Measurements from ENCODE around the gene ELF4. TPM values are rescaled to one million over a fixed set of nuclear protein-coding genes. Genes with fewer than 3 reads are reported as not detected.

Gene ELF4
- total and polyA plus RNA-seq, 10 of the 15 experiments (the other 5 are each of a cell fraction or from before 2014, with no cell fraction given): 4.0 to 36.7 (median 22.6) TPM

GRCh38 chrX:130060122-130061069, 49.9 kb downstream of the ELF4 start (continued):
- TF ChIP-seq BHLHE40 (IDR thresholded peaks at IDR 0.05; ENCODE audit: borderline replicate concordance in 1 of 2, low read depth in 2 of 2, low read length in 1 of 2) (0 out of 4 replicates have a peak, but pooled peaks of 1 of the 2 experiments have one; percentile 35), SMARCA5 (IDR thresholded peaks at IDR 0.05) (peak; percentile 38; the same call in 1 of the 2 replicates), IKZF1 (conservative IDR thresholded peaks at IDR 0.05) (peak; percentile 44)

DNA sequence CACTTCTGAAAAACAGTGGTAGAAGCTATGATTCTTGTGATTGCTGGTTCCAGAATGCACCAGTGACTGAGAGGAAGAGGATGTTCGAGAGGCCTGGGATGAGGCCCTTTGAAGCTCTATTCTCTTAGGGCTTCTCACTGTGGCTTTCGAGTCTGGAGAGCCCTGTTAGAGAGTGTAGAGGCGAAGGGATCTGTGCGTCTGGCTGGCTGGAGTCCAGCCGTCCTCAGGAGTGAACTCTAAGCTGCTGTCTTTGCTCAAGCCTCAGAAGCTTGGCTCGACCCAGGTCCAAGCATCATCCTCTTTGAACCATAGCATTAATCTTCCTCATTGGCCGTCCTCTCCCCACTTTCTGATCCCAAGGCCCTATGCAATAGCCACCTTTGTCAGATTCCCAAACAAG, 51.6 kb downstream of the ELF4 start:
- TF ChIP-seq SIN3A (IDR thresholded peaks at IDR 0.05; ENCODE audit: low read depth, low read length): no peak
- in situ Hi-C loops (cut with MboI): loop anchor here (25.0 kb wide), 1 partner anchor 446 kb away; no protein-coding TSS in a partner anchor
- Histone ChIP-seq H3K9me3 (replicated peaks; ENCODE audit: control insufficient read depth, insufficient read depth, low read length) (no peaks in the 10 kb centered on the region), H4K20me1 (ENCODE audit: control insufficient read depth, insufficient read depth) (no peaks in the 10 kb centered on the region), H2AFZ (ENCODE audit: control insufficient read depth, low read depth, low read length) (no peak overlapping the region), H3K27me3 (replicated peaks in 1 of 2; ENCODE audit: control insufficient read depth in 2 of 2, insufficient read depth in 2 of 2, low read length in 1 of 2) (no peaks in the 10 kb centered on the region), H3K79me2 (ENCODE audit: control insufficient read depth, insufficient read depth, low read length) (no peaks in the 10 kb centered on the region), H3K4me3 (no peak overlapping the region), H3K4me1 (ENCODE audit: control insufficient read depth, insufficient read depth, low read length) (peaks cover 3% of the 10 kb centered on the region; the same call in 1 of the 2 replicates), H3K9ac (ENCODE audit: control insufficient read depth, insufficient read depth, low read length) (no peak overlapping the region), H3K36me3 (ENCODE audit: control insufficient read depth in 2 of 2, insufficient read depth in 2 of 2, low read length in 1 of 2) (no peaks in the 10 kb centered on the region), H3K4me2 (ENCODE audit: control insufficient read depth, insufficient read depth) (no peak overlapping the region), H3K27ac (ENCODE audit: control insufficient read depth, insufficient read depth) (no peak overlapping the region)
- ChIA-PET SMC1A (ENCODE audit: uncharacterized antibody, unreplicated experiment) (interaction anchor here (1.0 kb wide), 1 partner anchor 172 kb away, joined by 3 read pairs; no protein-coding TSS in a partner anchor), RAD21 (ENCODE audit: unreplicated experiment) (interaction anchor here (1.2 kb wide), 1 partner anchor 133 kb away, joined by 5 read pairs; no protein-coding TSS in a partner anchor), CTCF (interaction anchor here (0.6 to 2.1 kb wide), 6 partner anchors 31 to 219 kb away, joined by 3 to 17 read pairs (median 4); no protein-coding TSS in a partner anchor), POLR2A (no interaction called here)
- DNase-seq (ENCODE audit: low read depth, low spot score) (no peak), ATAC-seq (no peak), FAIRE-seq (no peak)
- intact Hi-C loops (cut with micrococcal nuclease; ENCODE audit: unreplicated experiment): no loop called here
- 54% methylated on average over 7 of the region's 7 CpGs for WGBS (ENCODE audit: insufficient coverage, insufficient replicate concordance, low lambda C conversion rate, missing lambda C conversion rate)
- no TSS peak for BruUV-seq (replicated peaks)

Measured in GM12878 (cell line).